ENCODE data around the gene CPEB4.

GRCh38 chr5:173973616-173973969 is 85.4 kb downstream of the CPEB4 start:
- TF ChIP-seq PATZ1 (CRISPR knock-in tag; IDR thresholded peaks at IDR 0.05; ENCODE audit: borderline replicate concordance): no peak
- no peak for TF ChIP-seq PPARA (CRISPR knock-in tag; IDR thresholded peaks at IDR 0.05; ENCODE audit: borderline replicate concordance)
- TF ChIP-seq TOX (CRISPR knock-in tag; IDR thresholded peaks at IDR 0.05; ENCODE audit: borderline replicate concordance): no peak
- TF ChIP-seq ZNF565 (CRISPR knock-in tag; conservative IDR thresholded peaks at IDR 0.05; ENCODE audit: low read depth): no peak
- no peak for TF ChIP-seq TCF4 (CRISPR knock-in tag; IDR thresholded peaks at IDR 0.05; ENCODE audit: borderline replicate concordance)
- no peak for TF ChIP-seq ISL1 (CRISPR knock-in tag; IDR thresholded peaks at IDR 0.05)
- no peak for TF ChIP-seq ZFP30 (CRISPR knock-in tag; IDR thresholded peaks at IDR 0.05)

Measured in SK-N-SH treated with all-trans-retinoic acid at 6 μM for 48 hours (cell line).